HEK293 (cell line): ENCODE measurements around the gene ACCSL.

Source experiments
- CTCF ChIA-PET: fragments of 350-600 bp; formaldehyde crosslinking; extraction: SDS; loops from one replicate; lab custom pipeline; 2021; ENCODE audit warnings: antibody characterized with exemption; lab: Yijun Ruan, JAX
- POLR2A ChIA-PET: fragments of 300-600 bp; formaldehyde crosslinking; extraction: SDS; loops from one replicate; lab custom pipeline; 2020; ENCODE audit warnings: antibody characterized with exemption, inconsistent platforms; lab: Yijun Ruan, JAX
- H3K27ac ChIP-seq: fragments of 200-500 bp; sonication (Bioruptor generic); 2 replicates; pipeline ENCODE4 v1.5.1; 2014; ENCODE audit warnings: low read depth, low read length, control low read depth, inconsistent platforms; ENCODE audit errors: extremely low read depth
- H3K36me3 ChIP-seq, 2 experiments: fragments of 200-500 bp in 1 of 2; sonication (Bioruptor generic) in 1 of 2; 1 replicate in 1 of 2; 2 replicates in 1 of 2; pipeline ENCODE4 v1.5.1; 2014 to 2017; ENCODE audit warnings: inconsistent platforms in 2 of 2, low read length in 2 of 2; ENCODE audit not compliant: control insufficient read depth in 2 of 2, insufficient read depth in 1 of 2
- H3K4me1 ChIP-seq: fragments of 200-500 bp; sonication (Bioruptor generic); 2 replicates; pipeline ENCODE4 v1.5.1; 2014; ENCODE audit warnings: mild to moderate bottlenecking, low read length, inconsistent platforms; ENCODE audit not compliant: control insufficient read depth, insufficient read depth
- H3K4me3 ChIP-seq: 2 replicates; pipeline ENCODE4 v1.5.1; 2011; ENCODE audit warnings: low read depth, mild to moderate bottlenecking, control low read depth, low read length, moderate library complexity
- H3K9me3 ChIP-seq: fragments of 200-500 bp; sonication (Bioruptor generic); 2 replicates; pipeline ENCODE4 v1.5.1; 2014; ENCODE audit warnings: low read depth, low read length, inconsistent platforms; ENCODE audit not compliant: control insufficient read depth, insufficient read depth
- BCL6B ChIP-seq: fragments of 450-650 bp; formaldehyde crosslinking; IDR thresholded peaks from 2 replicates; pipeline ENCODE4 v1.5.1; 2017; ENCODE audit warnings: missing biosample characterization, missing genetic modification characterization
- MEIS1 ChIP-seq: sonication (generic); formaldehyde crosslinking; IDR thresholded peaks from 2 replicates; pipeline ENCODE4 v1.8.1; 2022; ENCODE audit warnings: missing genetic modification reagents, mild to moderate bottlenecking, borderline replicate concordance
- SP7 ChIP-seq: fragments of 450-650 bp; formaldehyde crosslinking; IDR thresholded peaks from 2 replicates; pipeline ENCODE4 v1.5.1; 2016; ENCODE audit warnings: missing biosample characterization, missing genetic modification characterization
- TCF7L2 ChIP-seq: IDR thresholded peaks from 2 replicates; pipeline ENCODE4 v1.6.1; 2011; ENCODE audit warnings: low read depth, mild to moderate bottlenecking, inconsistent platforms, low read length, moderate library complexity, borderline replicate concordance
- TRIM28 ChIP-seq: IDR thresholded peaks from 2 replicates; pipeline ENCODE4 v1.6.1; 2011; ENCODE audit warnings: low read length, control low read depth, borderline replicate concordance
- YY2 ChIP-seq: fragments of 450-650 bp; formaldehyde crosslinking; IDR thresholded peaks from 2 replicates; pipeline ENCODE4 v1.5.1; 2016; ENCODE audit warnings: missing biosample characterization, missing genetic modification characterization
- ZFHX2 ChIP-seq: fragments of 450-650 bp; formaldehyde crosslinking; conservative IDR thresholded peaks from 2 replicates; pipeline ENCODE4 v1.5.1; 2016; ENCODE audit warnings: missing biosample characterization, missing genetic modification characterization
- ZFP41 ChIP-seq: fragments of 450-650 bp; formaldehyde crosslinking; IDR thresholded peaks from 2 replicates; pipeline ENCODE4 v1.5.1; 2016; ENCODE audit warnings: missing biosample characterization, missing genetic modification characterization, borderline replicate concordance
- ZNF114 ChIP-seq: fragments of 450-650 bp; formaldehyde crosslinking; IDR thresholded peaks from 2 replicates; pipeline ENCODE4 v1.5.0; 2017; ENCODE audit warnings: missing biosample characterization, missing genetic modification characterization
- ZNF280C ChIP-seq: fragments of 450-650 bp; formaldehyde crosslinking; IDR thresholded peaks from 2 replicates; pipeline ENCODE4 v1.5.1; 2016; ENCODE audit warnings: missing biosample characterization, missing genetic modification characterization
- ZNF335 ChIP-seq: fragments of 450-650 bp; formaldehyde crosslinking; conservative IDR thresholded peaks from 2 replicates; pipeline ENCODE4 v1.5.1; 2016; ENCODE audit warnings: missing biosample characterization, missing genetic modification characterization
- ZNF341 ChIP-seq: fragments of 450-650 bp; formaldehyde crosslinking; IDR thresholded peaks from 2 replicates; pipeline ENCODE4; 2016; ENCODE audit warnings: low read depth, missing biosample characterization, missing genetic modification characterization
- ZNF354C ChIP-seq: fragments of 450-650 bp; formaldehyde crosslinking; IDR thresholded peaks from 2 replicates; pipeline ENCODE4 v1.5.1; 2016; ENCODE audit warnings: missing biosample characterization, missing genetic modification characterization, low read depth, borderline replicate concordance
- ZNF398 ChIP-seq: fragments of 450-650 bp; formaldehyde crosslinking; IDR thresholded peaks from 2 replicates; pipeline ENCODE4 v1.5.1; 2017; ENCODE audit warnings: missing biosample characterization, missing genetic modification characterization
- ZNF521 ChIP-seq: fragments of 450-650 bp; formaldehyde crosslinking; IDR thresholded peaks from 2 replicates; pipeline ENCODE4 v1.5.1; 2017; ENCODE audit warnings: missing biosample characterization, mild to moderate bottlenecking, missing genetic modification characterization
- ZNF558 ChIP-seq: fragments of 450-650 bp; formaldehyde crosslinking; IDR thresholded peaks from 2 replicates; pipeline ENCODE4 v1.5.1; 2016; ENCODE audit warnings: missing biosample characterization, missing genetic modification characterization
- ZNF664 ChIP-seq: fragments of 450-650 bp; formaldehyde crosslinking; IDR thresholded peaks from 2 replicates; pipeline ENCODE4 v1.5.1; 2016; ENCODE audit warnings: missing biosample characterization, missing genetic modification characterization
- ZNF792 ChIP-seq: fragments of 450-650 bp; formaldehyde crosslinking; IDR thresholded peaks from 2 replicates; pipeline ENCODE4 v1.5.1; 2016; ENCODE audit warnings: missing biosample characterization, missing genetic modification characterization
- ZNF843 ChIP-seq: fragments of 450-650 bp; formaldehyde crosslinking; IDR thresholded peaks from 2 replicates; pipeline ENCODE4 v1.5.1; 2016; ENCODE audit warnings: missing biosample characterization, missing genetic modification characterization
- TF ChIP-seq, protein P1 (sequence below): fragments of 450-650 bp; formaldehyde crosslinking; conservative IDR thresholded peaks from 2 replicates; pipeline ENCODE4 v1.5.1; 2016; ENCODE audit warnings: low read depth, missing biosample characterization, missing genetic modification characterization

The ACCSL gene

GRCh38 chr11:44005063-44005701, 42.6 kb upstream of the ACCSL start:
- H3K4me3 ChIP-seq: no peak overlapping the region
- TF ChIP-seq ZNF341 (0 out of 2 replicates have a peak, but pooled peaks have one; percentile 18), ZNF398 (tag by site-specific recombination) (peak; percentile 35; the same call in 1 of the 2 replicates), ZFHX2 (0 out of 2 replicates have a peak, but pooled peaks have one; percentile 14), ZFP41 (tag by site-specific recombination) (no peak)
- H3K9me3 ChIP-seq: no peaks in the 10 kb centered on the region
- POLR2A ChIA-PET: interaction anchor here (0.6 kb wide), 1 partner anchor 1773 kb away, joined by 4 read pairs; no protein-coding TSS in a partner anchor
- no peaks in the 10 kb centered on the region for H3K36me3 ChIP-seq
- no peak overlapping the region for H3K27ac ChIP-seq
- CTCF ChIA-PET: interaction anchor here (0.5 to 0.6 kb wide), 2 partner anchors 9 to 39 kb away, joined by 4 read pairs; no protein-coding TSS in a partner anchor
- no peaks in the 10 kb centered on the region for H3K4me1 ChIP-seq

DNA sequence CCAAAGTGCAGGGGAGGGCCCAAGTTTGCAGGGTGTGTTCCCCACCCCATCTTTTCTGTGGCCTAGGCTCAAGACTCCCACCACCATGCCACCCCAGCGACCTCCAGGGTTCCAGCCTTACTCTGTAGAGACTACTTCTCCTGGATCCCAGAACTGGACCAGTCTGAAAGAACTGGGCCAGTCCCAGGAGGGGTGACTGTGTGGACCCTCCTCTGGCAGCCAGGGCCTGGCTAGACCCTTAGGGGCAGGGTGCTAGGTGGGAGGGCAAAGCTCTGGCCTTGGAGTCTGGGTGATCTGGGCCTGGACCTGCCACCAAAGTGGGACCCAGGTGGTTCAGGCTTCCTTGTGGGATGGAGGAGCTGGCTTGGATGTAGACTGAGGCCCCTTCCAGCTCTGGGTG, 41.8 kb upstream of the ACCSL start:
- TF ChIP-seq, protein P1, sequence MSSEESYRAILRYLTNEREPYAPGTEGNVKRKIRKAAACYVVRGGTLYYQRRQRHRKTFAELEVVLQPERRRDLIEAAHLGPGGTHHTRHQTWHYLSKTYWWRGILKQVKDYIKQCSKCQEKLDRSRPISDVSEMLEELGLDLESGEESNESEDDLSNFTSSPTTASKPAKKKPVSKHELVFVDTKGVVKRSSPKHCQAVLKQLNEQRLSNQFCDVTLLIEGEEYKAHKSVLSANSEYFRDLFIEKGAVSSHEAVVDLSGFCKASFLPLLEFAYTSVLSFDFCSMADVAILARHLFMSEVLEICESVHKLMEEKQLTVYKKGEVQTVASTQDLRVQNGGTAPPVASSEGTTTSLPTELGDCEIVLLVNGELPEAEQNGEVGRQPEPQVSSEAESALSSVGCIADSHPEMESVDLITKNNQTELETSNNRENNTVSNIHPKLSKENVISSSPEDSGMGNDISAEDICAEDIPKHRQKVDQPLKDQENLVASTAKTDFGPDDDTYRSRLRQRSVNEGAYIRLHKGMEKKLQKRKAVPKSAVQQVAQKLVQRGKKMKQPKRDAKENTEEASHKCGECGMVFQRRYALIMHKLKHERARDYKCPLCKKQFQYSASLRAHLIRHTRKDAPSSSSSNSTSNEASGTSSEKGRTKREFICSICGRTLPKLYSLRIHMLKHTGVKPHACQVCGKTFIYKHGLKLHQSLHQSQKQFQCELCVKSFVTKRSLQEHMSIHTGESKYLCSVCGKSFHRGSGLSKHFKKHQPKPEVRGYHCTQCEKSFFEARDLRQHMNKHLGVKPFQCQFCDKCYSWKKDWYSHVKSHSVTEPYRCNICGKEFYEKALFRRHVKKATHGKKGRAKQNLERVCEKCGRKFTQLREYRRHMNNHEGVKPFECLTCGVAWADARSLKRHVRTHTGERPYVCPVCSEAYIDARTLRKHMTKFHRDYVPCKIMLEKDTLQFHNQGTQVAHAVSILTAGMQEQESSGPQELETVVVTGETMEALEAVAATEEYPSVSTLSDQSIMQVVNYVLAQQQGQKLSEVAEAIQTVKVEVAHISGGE (tag by site-specific recombination): no peak
- no peak for TF ChIP-seq SP7
- no peak for TF ChIP-seq ZNF664 (tag by site-specific recombination)
- TF ChIP-seq ZNF792: no peak
- no peak for TF ChIP-seq TRIM28
- no peak for TF ChIP-seq YY2 (tag by site-specific recombination)
- no peak for TF ChIP-seq TCF7L2
- no peak for TF ChIP-seq BCL6B
- TF ChIP-seq MEIS1: no peak
- TF ChIP-seq ZNF335 (tag by site-specific recombination): no peak
- TF ChIP-seq ZNF354C (tag by site-specific recombination): no peak
- no peak for TF ChIP-seq ZNF114 (tag by site-specific recombination)
- TF ChIP-seq ZNF558 (tag by site-specific recombination): no peak
- no peak for TF ChIP-seq ZNF843 (tag by site-specific recombination)
- TF ChIP-seq ZNF280C (tag by site-specific recombination): no peak
- no peak for TF ChIP-seq ZNF521
- CTCF ChIA-PET: interaction anchor here (0.5 kb wide), 1 partner anchor 38 kb away, joined by 4 read pairs; no protein-coding TSS in a partner anchor
- no peak overlapping the region for H3K27ac ChIP-seq

More for the DNA sequence above, 41.8 kb upstream of the ACCSL start:
- Histone ChIP-seq H3K36me3 (no peaks in the 10 kb centered on the region), H3K4me1 (no peaks in the 10 kb centered on the region), H3K9me3 (no peaks in the 10 kb centered on the region), H3K4me3 (no peak overlapping the region)
- POLR2A ChIA-PET: interaction anchor here (0.6 to 0.7 kb wide), 2 partner anchors 59 to 463 kb away, joined by 5 to 11 read pairs; no protein-coding TSS in a partner anchor
